Eye (tissue), 1 donor: ENCODE measurements around the gene F8.
"Not testable (repeated sequence)": the region's sequence is repeated elsewhere in the genome, so short reads cannot be mapped to it uniquely, and the experiment has no call there.

Experiments used
- DNase-seq: peaks from one replicate; pipeline ENCODE4 v3.0.0-alpha.2; 2015

F8 gene

GRCh38 chrX:155028877-155029291, 6.4 kb upstream of the F8 start:
- no peak for DNase-seq

DNA sequence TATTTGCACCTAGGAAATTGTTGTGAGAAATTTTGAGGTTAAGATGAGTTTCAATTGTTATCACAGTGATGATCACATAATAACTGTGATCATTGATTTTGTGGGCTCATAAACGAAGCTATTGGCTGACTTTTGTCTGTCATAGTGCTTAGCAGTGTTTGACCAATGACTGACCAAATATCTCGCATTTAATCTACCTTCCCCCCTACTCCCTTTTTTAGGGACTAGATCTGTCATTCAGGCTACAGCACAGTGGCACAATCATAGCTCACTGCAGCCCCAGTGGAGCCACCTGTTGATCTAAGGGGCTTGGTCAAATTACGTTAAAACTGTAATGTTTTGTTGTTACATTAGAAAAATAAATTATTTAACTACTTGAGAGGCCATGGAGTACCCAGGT, 5.6 kb upstream of the F8 start:
- peak; percentile 11 for DNase-seq

GRCh38 chrX:155027509-155028066, 5.1 kb upstream of the F8 start:
- peak; percentile 65 for DNase-seq

- DNase-seq: peak; percentile 96
These were observed 4.4 kb upstream of the F8 start, which contains the start of gene FUNDC2 for GRCh38 chrX:155026727-155027508. FUNDC2 (plus strand) TSS chrX:155026844; CDS start chrX:155026939, 95 bp downstream.

GRCh38 chrX:155026420-155026726, 3.9 kb upstream of the F8 start:
- no peak for DNase-seq

- no peak for DNase-seq
These were observed 1.6 kb upstream of the F8 start for GRCh38 chrX:155023907-155024833.

DNA sequence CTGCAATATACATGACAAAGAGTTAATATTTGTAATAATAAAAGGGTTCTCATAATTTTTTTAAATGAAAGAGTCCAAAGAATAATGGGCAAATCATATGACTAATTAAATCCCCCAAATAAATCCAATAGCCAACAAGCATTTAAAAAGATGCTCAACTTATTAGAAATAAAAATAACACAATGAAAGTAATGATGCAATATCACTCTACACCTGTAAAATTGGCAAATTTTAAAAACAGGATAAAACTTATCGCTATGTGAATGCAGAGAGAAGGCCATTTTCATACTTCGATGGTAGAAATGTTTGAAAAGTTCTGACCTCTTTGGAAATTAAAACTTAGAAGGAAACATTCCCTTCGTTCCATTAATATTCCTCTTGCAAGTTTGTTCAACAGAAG, 1.9 kb downstream of the F8 start:
- DNase-seq: no peak

DNA sequence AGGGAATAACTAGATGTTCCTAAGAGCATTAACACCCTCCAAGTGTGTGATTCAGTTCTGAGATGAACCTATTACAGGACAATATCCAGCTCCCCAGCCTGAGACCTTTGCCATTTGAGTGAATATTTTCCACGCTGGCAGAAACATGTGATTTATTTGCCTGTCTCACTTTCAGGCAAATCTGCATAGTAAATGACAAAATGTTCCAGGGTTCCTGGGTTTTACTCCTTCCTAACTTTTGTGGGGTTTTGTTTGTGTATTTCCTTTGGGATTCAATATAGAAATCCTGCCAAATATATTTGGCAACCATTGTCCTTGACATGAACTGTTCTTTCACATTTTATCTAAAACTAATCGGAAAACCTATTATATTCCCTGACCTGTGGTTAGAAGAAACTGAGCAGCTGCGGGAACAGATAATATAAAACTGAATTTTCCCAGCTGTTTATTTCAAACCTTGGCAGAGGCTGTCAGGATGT, 12.5 kb downstream of the F8 start:
- peak; percentile 2 for DNase-seq

DNA sequence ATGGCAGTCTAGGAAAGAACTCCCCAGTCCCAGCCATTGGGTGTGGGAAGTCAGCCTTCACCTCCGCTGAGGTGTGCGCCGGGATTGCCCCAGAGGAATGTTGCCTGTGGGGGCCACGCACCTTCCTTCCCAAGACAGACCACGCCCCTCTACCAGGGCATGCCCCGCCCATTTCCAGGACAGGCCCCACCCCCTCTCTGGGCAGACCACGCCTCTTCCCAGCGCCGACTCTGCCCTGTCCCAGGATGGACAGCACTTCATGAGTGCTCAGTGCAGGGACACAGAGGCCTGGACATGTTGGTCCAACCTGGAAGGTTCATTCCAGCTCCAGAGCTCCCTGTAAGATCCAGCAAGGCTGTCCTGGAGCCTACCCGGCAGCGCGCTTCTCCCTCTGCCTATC, 13.9 kb downstream of the F8 start:
- not testable (repeated sequence) for DNase-seq

- not testable (repeated sequence) for DNase-seq
These were observed 15.4 kb downstream of the F8 start for GRCh38 chrX:155006913-155007671.

DNA sequence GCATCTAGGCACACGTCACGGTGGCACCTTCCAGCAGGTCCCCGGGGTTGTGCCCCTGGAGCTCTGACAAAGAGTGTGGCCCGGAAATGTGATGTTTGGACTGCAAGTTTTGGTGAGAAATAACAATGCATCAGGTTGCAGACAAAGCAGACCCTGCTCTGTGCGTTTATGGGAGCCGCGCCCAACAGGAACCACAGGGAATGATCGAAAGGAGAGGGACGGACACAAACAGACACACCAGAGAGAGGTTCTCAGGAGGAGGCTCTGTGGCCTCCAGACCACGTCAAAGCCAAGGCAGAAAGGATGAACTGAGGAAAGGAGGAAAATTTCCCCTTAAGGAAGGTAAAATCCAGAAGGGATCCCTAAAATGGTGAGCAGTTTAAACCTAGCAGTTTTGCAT, 16.1 kb downstream of the F8 start:
- DNase-seq: not testable (repeated sequence)

DNA sequence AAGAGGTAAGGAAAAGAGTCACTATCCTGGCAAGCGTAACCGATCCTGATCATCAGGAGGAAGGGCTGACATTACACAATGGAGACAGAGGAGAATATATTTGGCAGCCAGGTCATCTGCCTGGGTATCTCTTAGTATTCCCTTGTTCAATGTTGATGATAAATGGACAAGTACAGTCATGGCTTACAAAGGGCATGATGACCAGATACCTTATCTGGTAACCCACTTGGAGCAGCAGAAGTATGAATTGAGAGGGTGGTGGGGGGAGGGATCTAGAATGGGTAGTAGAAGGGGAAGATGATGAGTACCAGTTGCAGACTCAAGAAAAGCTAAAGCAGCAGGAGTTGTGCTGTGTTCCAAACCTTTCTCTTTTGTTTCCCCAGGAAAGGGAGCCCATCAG, 17.3 kb downstream of the F8 start:
- DNase-seq: no peak

DNA sequence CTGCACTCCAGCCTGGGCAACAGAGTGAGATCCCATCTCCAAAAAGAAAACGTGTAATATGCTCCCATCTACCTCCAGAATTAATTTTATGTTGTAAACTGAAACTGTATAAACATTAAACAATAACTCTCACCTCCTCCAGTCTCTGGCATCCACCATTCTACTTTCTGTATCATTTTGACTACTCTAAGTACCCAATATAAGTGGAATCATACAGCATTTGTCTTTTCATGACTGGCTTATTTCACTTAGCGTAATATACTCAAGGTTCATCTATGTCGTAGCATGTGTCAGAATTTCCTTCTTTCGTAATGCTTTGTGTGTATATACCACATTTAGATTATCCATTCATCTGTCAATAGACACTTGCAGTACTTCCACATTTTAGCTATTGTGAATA, 20.6 kb downstream of the F8 start:
- DNase-seq: no peak

- no peak for DNase-seq
These were observed 21.7 kb downstream of the F8 start for GRCh38 chrX:155000841-155001240.

- DNase-seq: no peak
These were observed 24.2 kb downstream of the F8 start for GRCh38 chrX:154998204-154998880.

- DNase-seq: no peak
These were observed 31.0 kb downstream of the F8 start for GRCh38 chrX:154991476-154991875.

- DNase-seq: no peak
These were observed 31.5 kb downstream of the F8 start for GRCh38 chrX:154991039-154991438.

- no peak for DNase-seq
These were observed 32.0 kb downstream of the F8 start for GRCh38 chrX:154990496-154990895.

DNA sequence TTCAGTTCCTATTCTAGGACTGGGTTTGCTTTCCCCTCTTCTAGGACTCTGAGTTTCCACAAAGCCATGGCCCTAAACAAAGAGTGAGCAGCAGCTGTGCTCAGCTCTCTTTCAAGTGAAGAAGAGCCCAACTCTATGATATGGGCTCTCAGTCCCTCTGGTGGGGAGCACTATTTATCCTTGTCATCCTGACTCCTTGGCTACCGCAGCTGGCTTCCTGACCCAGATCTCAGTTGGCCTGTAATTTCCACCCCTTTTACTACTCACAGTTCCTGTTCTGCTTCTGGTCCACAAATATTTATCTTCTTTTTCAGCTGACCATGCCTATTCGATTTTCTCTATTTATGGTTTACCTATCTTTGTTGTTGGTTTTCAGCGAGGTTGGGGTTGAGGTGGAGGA, 33.8 kb downstream of the F8 start:
- DNase-seq: no peak

- DNase-seq: no peak
These were observed 34.6 kb downstream of the F8 start for GRCh38 chrX:154987940-154988339.

DNA sequence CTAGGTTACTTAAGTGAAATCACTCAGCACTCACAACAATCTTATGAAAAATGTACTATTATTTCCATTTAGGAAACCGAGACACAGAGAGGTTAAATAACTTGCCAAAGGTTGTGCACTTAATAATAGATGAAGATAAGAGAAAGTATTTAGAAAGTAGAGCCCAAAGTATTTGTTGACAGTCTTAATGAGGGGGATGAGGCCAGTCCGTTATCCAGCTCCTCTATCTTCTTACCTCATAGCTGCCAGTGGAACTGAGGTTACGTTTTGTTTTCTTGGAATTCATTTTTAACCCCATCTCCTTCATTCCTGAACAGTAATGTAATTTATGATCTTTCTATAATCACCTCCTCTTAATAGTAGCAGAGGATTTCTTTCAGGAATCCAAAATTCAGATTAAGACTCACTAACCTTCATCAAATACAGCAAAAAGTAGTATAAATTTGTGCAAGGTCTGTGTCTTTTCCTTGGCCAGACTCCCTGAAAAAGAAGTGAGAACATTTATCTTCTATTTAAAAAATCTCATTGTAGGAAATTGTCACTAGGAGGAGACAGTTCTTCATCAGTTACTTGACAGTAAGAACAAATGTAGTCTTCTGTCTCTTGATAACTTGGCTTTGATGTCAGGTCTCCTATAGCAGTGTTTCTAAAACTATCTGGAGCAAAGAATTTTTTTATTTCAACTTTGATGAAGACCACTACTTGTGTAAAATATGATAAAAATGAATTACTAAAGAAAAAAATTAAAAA, 35.5 kb downstream of the F8 start:
- no peak for DNase-seq

- DNase-seq: no peak
These were observed 41.5 kb downstream of the F8 start for GRCh38 chrX:154981116-154981411.
